ENCODE data around the gene ZNF8.

GRCh38 chr19:58332697-58333096 is 53.9 kb downstream of the ZNF8 start:
- TF ChIP-seq CTCF (IDR thresholded peaks at IDR 0.05; ENCODE audit: poor library complexity, severe bottlenecking) = no peak
- TF ChIP-seq POLR2AphosphoS5 (IDR thresholded peaks at IDR 0.05) = no peak
